NCI-H345 (cell line): ENCODE measurements around the gene ATAD1.
A peak's percentile ranks its signal among the peaks of the same experiment; 100 is the strongest.
"Not testable (repeated sequence)": the region's sequence is repeated elsewhere in the genome, so short reads cannot be mapped to it uniquely, and the experiment has no call there.

Source experiments
- DNase-seq: peaks from one replicate; lab custom pipeline; 2025; lab: John Stamatoyannopoulos, UW

ATAD1 gene

GRCh38 chr10:87801813-87802435, 16.1 kb downstream of the ATAD1 start:
- DNase-seq = not testable (repeated sequence)

DNA sequence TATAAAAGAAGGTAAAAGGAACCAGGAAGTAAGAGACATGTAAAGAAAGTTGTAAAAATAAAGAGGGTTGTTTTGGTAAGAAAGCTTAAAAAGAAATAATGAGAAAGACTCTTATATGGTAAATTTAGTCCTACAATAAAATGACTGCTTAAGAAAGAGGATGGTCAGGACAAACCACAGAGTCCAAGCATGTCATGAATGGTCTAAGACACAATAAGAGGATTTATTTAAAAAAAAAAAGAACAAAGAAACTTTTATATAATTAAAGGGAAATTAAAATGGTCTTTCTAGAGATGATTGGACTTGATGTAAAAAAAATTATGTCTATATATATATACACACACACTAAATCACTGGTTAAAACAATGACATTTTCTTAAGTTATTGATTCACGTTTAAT, 18.2 kb downstream of the ATAD1 start:
- no peak for DNase-seq

GRCh38 chr10:87798082-87798481, 19.9 kb downstream of the ATAD1 start:
- DNase-seq = no peak

DNA sequence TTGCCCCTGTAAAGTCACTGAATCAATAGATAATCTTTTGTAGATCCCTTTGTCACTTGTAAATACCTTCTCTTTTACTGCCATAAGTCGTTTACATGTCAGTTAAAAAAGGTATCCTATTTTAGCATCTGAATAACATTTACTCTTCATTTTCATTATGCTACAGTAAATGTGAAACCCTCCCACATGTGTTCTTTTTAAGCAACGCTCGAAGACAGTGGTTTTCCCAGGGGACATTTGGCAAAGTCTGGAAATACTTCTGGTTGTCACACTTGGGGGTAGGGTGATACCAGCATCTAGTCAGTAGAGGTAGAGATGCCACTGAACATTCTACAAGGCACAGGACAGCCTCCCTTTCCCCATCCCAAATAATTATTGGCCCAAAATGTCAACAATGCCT, 23.7 kb downstream of the ATAD1 start:
- DNase-seq = no peak

DNA sequence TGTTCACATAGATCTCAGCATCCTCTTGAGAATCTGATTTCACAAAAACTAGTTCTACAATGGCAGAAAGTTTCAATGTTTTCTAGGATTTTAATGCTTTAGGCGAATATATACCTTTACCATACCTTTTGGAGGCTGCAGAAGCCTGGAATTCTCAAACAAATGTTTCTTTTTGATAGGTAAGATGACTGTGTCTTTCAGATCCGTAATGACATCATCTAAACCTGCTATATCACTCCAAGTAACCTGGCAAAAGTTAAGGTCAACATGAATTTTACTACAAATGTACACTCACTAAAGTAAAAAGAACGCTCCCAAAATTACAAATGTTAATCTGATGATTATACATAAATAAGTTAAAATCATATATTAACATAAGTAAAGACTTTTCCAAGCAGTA, 27.8 kb downstream of the ATAD1 start:
- no peak for DNase-seq

DNA sequence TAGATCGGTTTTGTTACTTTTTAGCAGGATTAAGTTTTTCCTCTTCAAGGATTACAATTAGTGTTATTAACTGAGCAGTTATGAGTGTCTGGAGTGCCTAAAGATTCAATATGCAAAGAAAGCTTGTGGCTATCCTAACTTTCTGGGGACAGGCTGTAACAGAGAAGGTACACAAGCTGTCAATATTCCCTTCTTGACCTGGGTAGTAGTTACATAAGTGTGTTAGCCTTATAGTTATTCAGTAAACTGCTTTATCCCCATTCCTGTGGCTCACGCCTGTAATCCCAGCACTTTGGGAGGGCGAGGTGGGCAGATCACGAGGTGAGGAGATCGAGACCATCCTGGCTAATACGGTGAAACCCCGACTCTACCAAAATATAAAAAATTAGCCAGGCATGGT, 31.6 kb downstream of the ATAD1 start:
- DNase-seq = no peak

DNA sequence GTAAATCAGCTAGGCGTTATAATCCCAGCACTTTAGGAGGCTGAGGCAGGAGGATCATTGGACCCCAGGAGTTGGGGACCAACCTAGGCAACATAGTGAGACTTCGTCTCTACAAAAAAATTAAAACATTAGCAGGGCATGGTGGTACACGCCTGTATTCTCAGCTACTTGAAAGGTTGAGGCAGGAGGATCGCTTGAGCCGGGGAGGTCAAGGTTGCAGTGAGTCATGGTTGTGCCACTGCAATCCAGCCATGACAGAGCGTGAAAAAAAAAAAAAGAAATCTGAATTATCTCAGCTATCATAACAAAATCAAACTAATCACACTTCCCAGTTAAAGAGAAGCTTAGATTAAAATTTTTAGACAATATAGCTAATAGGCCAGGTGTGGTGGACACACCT, 35.3 kb downstream of the ATAD1 start:
- no peak for DNase-seq

GRCh38 chr10:87781545-87781944, 36.5 kb downstream of the ATAD1 start:
- DNase-seq = no peak

DNA sequence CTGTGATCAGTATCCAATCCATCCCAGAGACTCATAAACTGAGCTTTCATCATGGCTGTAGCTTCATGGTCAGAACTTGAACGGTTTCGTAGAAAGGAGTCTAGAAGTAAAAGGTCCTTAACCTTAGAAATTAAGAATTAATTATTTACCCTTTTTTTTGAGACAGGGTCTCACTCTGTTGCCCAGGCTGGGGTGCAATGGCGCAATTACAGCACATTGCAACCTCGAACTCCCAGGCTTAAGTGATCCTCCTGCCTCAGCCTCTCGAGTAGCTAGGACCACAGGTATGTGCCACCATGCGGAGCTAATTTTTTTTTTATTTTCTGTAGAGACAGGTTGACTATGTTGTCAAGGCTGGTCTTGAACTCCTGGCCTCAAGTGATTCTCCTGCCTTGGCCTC, 41.7 kb downstream of the ATAD1 start:
- DNase-seq = no peak

GRCh38 chr10:87775766-87776165, 42.3 kb downstream of the ATAD1 start:
- no peak for DNase-seq

DNA sequence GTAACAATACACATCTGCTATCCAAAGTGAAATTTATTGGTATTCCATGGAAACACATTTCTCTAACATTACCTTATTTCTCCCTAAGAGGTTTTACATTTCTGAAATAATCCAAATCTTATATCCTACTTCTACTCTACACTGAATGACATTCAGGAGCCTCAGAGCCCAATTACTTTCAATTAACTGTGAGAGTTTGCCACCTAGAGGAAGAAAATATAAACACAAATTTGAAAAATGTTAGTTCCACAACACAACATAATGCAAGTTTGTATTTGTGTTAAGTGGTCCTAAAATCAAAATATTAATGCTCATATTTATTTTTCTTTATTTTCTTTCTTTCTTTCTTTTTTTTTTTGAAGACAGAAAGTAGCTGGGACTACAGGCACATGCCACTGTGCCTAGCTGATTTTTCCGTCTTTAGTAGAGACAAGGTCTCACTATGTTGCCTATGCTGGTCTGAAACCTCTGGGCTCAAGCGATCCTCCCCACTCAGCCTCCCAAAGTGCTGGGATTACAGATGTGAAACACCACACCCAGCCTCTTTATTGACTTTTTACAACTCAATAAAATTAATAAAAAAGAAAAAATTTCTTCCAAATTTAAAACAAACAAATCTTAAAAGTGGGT, 46.0 kb downstream of the ATAD1 start:
- peak; percentile 1 for DNase-seq

DNA sequence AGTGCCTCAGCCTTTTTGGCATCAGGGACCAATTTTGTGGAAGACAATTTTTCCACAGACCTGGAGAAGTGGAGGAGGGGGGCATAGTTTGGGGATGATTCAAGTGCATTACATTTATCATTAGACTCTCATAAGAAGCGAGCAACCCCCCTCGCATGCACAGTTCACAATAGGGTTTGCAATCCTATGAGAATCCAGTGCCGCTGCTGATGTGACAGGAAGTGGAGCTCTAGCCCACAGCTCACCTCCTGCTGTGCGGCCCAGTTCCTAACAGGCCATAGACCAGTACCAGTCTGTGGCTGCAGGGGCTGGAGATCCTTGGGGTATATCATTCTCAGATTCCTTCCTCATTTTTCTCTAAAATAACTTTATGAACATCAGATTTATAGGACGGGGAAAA, 50.8 kb downstream of the ATAD1 start:
- no peak for DNase-seq

DNA sequence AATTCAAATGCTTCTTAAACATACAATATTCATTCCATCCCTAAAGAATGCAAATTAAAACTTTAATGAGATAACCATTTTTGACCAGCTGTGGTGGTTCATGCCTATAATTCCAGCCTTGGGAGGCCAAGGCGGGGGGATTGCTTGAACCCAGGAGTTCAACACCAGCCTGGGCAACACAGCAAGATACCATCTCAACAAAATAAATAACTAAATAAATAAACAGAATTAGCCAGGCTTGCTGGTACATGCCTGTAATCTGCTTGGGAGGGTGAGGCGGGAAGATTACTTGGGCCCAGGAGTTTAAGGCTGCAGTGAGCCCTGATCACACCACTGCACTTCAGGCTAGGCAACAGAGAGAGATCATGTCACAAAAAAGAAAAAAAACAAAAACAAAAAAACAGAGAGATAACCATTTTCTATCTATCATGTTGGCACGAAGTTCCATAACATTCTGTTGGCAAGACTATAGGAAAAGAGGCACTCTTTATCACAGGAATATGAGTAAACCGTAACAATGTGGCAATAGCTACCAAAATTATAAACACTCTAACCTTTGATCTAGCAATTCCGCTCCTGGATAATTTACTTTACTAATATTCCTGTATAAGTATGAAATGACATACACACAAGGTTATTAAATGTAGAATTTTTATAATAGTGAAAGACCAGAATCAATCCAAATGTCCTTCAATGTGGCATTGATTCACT, 52.2 kb downstream of the ATAD1 start:
- no peak for DNase-seq

DNA sequence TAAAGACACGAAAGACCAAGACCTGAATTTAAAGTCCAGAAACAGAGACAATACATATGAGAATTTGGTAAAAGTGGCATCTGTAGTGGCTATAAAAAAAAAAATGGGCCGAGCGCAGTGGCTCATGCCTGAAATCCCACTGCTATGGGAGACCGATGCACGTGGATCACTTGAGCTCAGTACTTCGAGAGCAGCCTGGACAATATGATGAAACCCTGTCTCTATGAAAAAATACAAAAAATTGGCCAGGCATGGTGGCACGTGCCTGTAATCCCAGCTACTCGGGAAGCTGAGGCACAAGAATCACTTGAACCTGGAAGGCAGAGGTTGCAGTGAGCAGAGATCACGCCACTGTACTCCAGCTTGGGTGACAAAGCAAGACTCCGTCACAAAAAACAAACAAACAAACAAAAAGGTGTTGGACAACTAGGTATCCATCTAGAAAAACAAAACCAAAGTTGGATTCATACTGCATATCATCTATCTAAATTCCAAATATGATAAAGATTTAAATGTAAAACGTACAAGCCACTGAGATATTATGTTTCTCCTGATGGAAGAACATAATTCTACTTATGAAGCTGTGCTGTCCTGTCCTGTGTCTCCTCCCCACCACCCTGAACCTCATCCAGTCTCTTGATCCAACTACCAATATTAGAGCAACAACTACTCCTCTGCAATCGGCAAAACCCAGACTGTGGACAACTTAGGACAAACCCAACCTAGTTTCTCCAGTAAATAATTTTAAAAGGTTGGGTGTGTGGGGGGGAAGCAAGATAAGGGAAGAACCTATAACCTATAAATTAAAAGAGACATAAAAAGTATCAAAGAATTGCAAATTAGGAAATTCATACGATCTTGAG, 53.7 kb downstream of the ATAD1 start:
- no peak for DNase-seq

- DNase-seq = no peak
These were observed 54.8 kb downstream of the ATAD1 start for GRCh38 chr10:87763086-87763861.

- no peak for DNase-seq
These were observed 56.1 kb downstream of the ATAD1 start for GRCh38 chr10:87761892-87762291.

DNA sequence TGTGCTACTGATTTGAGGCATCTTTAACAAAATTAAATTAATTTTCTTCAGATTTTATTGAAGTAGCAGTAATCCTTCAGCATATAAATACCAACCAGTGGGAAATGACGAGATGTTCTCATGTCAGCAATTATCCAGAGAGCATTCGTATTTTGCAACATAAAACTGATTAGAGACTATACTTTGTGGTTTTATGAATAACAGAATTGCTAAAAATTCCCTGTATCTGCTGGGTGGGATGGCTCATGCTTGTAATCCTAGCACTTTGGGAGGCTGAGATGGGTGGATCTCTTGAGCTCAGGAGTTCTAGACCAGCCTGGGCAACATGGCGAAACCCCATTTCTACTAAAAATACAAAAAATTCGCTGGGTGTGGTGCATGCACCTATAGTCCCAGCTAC, 56.9 kb downstream of the ATAD1 start:
- DNase-seq = no peak

GRCh38 chr10:87760195-87760905, 57.7 kb downstream of the ATAD1 start:
- DNase-seq = no peak

DNA sequence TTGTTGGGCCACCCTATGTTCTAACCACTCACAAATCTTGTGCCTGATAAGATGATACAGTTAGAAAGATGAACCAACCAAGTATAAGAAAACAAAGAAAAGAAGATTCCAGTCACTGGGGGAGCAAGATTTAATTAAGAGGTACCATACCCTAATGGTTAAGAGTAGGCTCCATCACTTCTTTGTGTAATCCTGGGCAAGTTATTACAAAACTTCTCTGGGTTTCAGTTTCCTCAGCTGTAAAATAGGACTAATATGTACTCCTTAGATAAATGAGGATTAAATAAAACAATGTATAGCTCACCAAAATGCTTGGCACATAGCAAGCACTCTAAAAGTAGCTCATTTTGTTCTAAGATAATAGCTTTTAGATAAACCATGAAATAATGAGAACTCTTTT, 58.5 kb downstream of the ATAD1 start:
- no peak for DNase-seq

GRCh38 chr10:87757685-87758084, 60.3 kb downstream of the ATAD1 start:
- no peak for DNase-seq
